Tibial nerve (tissue), 4 donors: Measurements from ENCODE around the gene ZNF823.
"Not testable (repeated sequence)": the region's sequence is repeated elsewhere in the genome, so short reads cannot be mapped to it uniquely, and the experiment has no call there.

Experiments used
- CTCF ChIP-seq, 5 experiments: fragments of 200-600 bp in 3 of 5; fragments of 450-650 bp in 2 of 5; sonication (generic) in 3 of 5; IDR thresholded peaks; one replicate each; pipeline ENCODE4 v1.5.1; 2016 to 2019; ENCODE audit warnings: antibody characterized with exemption in 5 of 5, mild to moderate bottlenecking in 3 of 5, moderate library complexity in 2 of 5
- EP300 ChIP-seq, 2 donors: sonication (generic); formaldehyde crosslinking; IDR thresholded peaks; one replicate each; pipeline ENCODE4 v1.6.1; 2017; ENCODE audit warnings: antibody characterized with exemption in 2 of 2, mild to moderate bottlenecking in 1 of 2
- POLR2A ChIP-seq, 2 donors: fragments of 450-650 bp; IDR thresholded peaks; one replicate each; pipeline ENCODE4 v1.6.1; 2017; ENCODE audit warnings: antibody characterized with exemption in 2 of 2, mild to moderate bottlenecking in 2 of 2, moderate library complexity in 2 of 2

DNA sequence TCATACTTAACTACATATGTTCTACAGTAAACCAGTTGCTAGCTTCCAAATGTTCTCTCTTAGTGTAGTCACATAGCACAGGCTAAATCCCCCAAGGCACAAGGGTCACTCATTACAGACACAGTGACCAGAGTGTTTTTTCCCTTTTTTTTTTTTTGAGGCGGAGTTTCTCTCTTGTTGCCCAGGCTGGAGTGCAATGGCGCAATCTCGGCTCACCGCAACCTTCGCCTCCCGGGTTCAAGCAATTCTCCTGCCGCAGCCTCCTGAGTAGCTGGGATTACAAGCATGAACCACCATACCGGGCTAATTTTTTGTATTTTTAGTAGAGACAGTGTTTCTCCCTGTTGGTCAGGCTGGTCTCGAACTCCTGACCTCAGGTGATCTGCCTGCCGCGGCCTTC lies 37.9 kb upstream of the ZNF823 start:
- not testable (repeated sequence) for TF ChIP-seq CTCF, EP300, POLR2A (IDR thresholded peaks at IDR 0.05)
